KG1 (cell line): ENCODE data around the gene PLRG1.

ENCODE experiments used
- DNase-seq: peaks from one replicate; lab custom pipeline; 2025; lab: John Stamatoyannopoulos, UW

PLRG1 gene

DNA sequence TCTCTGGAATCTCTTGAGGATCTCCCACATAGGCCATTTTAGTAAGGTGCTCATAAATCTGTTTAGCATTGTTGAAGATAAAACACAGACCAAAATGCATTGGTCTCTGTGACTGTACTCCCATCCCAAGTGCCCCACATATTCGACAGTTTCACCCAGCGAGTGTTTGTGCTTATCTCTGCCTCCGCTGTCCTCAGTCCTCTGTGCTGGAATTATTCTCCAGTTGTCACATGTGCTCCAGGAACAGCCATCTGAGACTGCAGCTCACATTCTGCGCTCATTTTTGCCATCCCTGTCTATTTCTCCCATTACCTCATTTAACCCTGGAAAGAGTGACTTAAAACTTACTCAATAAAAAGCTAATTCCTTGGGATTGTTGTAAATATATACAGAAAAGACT, 31.0 kb downstream of the PLRG1 start:
- no peak for DNase-seq

- no peak for DNase-seq
Observed at GRCh38 chr4:154517591-154517990, 32.6 kb downstream of the PLRG1 start.

- no peak for DNase-seq
Observed at GRCh38 chr4:154516318-154517029, 33.7 kb downstream of the PLRG1 start.

DNA sequence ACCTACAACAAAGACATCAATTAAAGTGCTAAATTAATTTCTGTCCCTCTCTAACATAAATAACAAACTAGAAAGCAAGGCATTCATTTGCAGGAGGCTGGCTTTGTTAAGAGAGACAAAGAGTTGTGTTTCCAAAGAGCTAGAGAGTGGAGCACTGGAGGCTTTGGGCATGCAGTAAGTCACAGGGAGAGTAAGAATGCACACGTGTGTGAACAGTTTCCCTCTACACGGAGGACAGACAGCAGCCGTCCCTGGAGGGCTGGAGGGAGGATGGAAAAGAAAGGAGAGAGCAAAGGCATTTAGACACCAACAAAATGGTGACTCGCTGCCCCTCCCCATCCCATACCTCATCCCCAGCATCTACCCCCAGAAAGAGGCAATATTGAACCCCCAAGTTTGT, 38.2 kb downstream of the PLRG1 start:
- DNase-seq: no peak

DNA sequence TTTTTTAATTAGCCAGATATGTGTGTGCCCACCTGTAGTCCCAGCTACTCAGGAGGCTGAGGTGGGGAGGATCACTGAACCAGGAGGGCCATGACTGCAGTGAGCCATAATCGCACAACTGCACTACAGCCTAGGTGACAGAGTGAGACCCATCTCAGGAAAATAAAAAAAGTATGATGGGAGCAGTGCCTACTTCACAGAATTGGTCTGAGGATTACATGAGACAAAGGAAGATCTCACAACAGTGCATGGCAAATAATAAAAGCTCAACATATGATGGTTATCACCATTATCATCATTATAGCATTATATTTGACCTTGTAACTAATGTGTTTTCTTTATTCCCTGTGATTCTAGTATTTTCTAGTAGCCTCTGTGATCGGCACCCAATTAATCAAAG, 38.7 kb downstream of the PLRG1 start:
- DNase-seq: no peak

- DNase-seq: no peak
Observed at GRCh38 chr4:154507156-154507555, 43.0 kb downstream of the PLRG1 start.

DNA sequence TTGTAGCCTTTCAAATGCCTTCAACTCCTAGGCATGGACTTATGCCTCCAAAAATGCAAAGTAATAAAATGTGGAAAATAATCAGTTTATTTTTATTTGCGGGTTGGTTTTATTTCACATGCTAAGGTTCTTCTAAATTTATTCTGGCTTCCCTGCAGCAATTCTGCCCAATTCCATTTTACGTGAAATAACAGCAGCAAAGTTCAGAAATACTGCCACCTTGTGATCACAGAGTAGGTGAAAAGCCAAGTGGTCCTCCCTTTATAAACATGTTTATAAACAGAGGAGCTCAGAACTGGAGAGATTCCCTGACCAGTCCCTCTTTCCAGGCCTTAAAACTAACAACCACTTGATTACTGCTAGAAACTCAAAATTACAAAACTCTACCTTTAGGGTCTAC, 43.9 kb downstream of the PLRG1 start:
- no peak for DNase-seq

GRCh38 chr4:154503598-154503997, 46.6 kb downstream of the PLRG1 start:
- DNase-seq: no peak

GRCh38 chr4:154502111-154502510, 48.1 kb downstream of the PLRG1 start:
- no peak for DNase-seq

DNA sequence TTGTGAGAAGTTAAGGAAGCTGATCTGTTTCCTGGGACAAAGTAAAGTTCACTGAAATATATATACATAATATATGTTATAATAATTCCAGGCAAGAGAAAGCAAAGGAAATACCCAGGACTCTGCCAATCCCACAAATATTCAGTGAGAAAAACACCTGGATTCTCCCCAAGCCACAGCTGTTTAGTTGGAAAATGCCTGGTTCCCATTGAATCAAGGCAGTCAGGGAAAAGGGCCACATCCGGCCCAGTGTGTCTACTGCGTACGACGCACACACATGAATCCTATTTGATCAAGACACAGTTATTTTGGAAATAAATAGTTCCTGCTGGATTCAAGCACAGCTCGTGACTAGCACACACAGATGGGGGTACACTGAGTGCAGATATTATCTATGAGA, 52.3 kb downstream of the PLRG1 start:
- no peak for DNase-seq

GRCh38 chr4:154495867-154496266, 54.3 kb downstream of the PLRG1 start:
- no peak for DNase-seq

DNA sequence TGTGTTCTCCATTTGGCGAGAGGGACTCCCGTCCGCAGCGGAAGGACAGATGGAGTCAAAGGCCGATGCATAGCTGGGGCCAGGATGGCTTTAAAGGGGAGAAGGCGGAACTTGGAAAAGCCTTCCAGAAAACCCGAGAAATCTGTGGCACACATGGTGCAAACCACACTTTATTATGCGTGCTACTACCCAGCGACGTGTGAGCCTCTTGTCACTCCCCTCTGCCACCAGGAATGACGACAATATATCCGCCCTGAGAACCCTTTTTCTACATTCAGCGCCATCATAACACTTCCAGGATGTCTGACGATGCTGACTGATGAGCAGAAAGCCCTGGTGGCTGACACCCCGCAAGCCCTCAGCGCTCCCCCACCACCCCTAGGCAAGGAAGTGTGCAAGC, 57.9 kb downstream of the PLRG1 start:
- no peak for DNase-seq

DNA sequence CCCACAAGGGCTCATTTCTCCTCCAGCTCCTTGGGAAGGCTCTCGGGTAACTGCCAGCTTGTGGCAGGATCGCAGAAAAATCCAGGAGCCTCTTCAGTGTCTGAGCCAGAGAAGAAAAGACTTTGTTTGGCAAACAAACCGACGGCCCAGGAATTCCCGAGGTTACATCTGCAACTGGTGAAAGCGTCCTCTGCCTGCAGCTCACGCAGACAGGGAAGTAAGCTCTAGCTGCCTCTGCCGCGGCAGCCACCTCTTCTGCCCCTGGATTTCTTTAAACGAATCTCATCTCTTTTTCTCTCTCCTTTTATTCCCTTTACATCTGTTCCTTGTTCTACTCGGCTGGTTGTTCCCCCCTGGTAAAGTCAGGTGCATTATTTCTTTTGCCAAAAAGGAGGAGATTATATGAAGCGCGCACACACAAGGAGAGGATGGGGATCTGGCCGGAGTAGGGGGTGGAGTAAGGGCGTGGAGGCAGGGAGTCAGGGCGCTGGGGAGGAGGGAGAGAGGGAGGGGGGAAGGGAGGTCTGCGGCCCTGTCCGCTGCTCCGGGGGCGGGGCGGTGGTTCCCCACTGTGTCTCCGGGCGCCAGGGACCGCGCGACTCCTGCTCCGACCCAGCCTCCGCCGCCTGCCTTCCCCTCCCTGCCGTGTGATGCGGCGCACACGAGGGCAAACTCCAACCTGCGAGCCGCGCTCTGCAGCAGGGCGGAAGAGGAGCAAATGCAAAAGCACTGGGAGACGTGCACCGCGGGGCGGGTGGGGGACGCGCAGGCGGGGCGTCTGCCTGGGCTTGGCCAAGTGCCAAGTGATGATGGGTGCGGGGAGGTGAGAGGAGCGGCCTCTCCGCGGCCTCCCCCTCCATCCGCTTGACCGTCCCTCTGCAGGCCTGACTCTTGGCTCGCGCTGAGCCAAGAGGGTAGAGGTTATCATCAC, 58.6 kb downstream of the PLRG1 start, which contains the start of gene DCHS2:
Gene DCHS2 (minus strand): TSS at position 459 of the 931 bp plus-strand sequence. CDS start 444 bp downstream, at position 15.
- DNase-seq: no peak

GRCh38 chr4:154490583-154491340, 59.4 kb downstream of the PLRG1 start:
- DNase-seq: no peak

DNA sequence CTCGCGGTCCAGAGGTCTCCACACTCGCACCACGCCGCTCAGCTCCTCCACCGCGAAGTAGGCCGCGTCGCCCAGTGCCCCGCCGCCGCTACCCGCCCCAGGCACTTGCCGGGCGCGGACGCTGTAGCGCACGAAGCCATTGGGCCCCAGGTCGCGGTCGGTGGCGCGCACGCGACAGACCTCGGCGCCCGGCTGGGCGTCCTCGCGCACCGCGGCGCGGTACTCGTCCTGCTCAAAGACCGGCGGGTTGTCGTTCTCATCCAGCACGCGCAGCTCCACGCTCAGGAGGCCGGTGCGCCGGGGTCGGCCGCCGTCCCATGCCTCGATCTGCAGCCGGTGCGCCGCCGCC, 60.0 kb downstream of the PLRG1 start:
- no peak for DNase-seq

- no peak for DNase-seq
Observed at GRCh38 chr4:154489558-154490233, 60.5 kb downstream of the PLRG1 start.

DNA sequence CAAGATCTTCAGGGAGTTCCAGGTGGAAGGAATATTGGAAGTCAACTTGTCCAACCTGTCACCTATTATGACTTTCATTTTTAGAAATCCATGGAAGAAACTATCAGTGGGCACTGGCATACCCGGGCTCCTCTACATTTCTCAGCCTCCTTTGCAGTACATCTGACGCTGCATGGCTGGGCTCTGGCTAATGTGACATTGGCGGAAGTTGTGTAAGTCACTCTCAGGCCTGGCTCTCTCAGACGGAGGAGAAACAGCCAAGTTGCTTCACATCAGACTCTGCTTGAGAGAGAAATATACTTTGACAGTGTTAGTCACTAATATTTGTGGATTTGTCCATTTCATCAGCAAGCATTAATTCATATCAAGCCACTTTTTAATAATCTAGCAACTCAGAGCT, 63.1 kb downstream of the PLRG1 start:
- no peak for DNase-seq

DNA sequence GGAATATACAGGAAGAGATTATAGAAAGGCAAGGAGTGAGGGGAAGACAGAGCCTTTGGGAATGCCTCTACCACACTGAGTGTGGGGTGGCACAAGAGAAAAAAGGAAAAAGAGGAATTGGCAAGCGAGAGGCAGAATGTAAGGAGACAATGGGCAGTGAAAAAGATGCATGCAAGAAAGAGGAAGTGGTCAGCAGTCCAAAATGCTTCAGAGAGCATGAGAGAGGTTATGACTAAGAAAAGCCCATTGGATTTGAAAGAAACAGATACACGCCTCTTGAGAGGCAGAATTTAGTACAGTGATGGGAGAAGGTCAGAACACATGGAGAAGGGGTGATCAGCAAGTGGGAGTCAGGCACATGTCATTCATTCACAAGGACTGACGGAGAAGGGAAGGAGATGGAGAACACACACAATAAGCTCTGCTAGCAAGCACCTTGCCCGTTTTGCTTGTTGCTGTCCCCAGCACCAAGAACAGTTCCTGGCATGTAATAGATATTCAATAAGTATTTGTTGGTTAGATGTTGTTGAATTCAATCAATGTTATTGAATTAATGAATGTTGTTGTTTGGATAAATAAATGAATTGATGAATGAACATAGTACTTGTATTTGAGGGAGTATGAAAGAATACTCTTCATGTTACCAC, 65.0 kb downstream of the PLRG1 start:
- DNase-seq: no peak
